Measurements from ENCODE around the gene SNAPC2.
A peak's percentile ranks its signal among the peaks of the same experiment; 100 is the strongest.

SNAPC2 gene

DNA sequence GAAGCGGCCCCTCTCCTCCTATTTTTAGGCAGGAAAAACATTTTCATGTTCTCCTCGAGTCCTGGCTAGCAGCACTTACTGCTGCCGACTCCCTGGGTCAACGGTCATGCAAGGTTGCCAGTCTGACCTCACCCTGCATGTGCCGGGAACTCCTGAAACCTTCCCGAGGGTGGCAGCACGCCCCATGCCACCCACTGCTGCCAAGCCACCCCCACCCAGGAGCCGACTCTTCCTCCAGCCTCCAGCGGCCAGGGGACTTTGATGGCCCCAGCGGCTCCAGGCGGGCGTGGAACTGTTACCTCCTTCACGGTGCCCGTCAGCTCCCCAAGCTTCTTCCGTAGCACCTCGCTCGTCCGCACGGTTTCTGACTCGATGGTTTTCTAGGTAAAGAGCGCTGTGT lies 14.6 kb downstream of the SNAPC2 start:
- TF ChIP-seq, protein P1, sequence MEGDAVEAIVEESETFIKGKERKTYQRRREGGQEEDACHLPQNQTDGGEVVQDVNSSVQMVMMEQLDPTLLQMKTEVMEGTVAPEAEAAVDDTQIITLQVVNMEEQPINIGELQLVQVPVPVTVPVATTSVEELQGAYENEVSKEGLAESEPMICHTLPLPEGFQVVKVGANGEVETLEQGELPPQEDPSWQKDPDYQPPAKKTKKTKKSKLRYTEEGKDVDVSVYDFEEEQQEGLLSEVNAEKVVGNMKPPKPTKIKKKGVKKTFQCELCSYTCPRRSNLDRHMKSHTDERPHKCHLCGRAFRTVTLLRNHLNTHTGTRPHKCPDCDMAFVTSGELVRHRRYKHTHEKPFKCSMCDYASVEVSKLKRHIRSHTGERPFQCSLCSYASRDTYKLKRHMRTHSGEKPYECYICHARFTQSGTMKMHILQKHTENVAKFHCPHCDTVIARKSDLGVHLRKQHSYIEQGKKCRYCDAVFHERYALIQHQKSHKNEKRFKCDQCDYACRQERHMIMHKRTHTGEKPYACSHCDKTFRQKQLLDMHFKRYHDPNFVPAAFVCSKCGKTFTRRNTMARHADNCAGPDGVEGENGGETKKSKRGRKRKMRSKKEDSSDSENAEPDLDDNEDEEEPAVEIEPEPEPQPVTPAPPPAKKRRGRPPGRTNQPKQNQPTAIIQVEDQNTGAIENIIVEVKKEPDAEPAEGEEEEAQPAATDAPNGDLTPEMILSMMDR (IDR thresholded peaks at IDR 0.05): no peak
- no peak for TF ChIP-seq ZFX (IDR thresholded peaks at IDR 0.05; ENCODE audit: borderline replicate concordance)

DNA sequence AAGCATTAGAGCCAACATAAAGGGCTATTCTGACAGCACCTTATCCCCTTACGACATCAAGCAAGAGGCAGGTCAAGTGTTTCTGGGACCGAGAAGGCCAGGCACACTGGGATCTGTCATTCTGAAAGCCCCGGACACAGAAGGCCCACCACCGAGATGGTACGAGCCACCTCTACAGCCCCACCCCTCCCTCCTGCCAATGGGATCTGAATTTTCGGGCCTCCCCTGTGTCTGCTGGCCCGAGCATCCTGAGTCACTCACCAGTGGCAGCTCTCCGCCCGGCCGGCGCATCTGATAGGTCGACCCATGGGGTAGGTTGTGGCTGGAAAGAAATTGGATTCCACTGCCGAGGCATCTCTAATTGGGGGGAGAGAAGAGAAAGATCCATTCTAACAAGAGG lies 20.7 kb downstream of the SNAPC2 start:
- TF ChIP-seq, protein P1 (IDR thresholded peaks at IDR 0.05): no peak
- no peak for TF ChIP-seq ZFX (IDR thresholded peaks at IDR 0.05; ENCODE audit: borderline replicate concordance)

More for the DNA sequence above, 14.6 kb downstream of the SNAPC2 start:
- no peak overlapping the region for H3K27ac ChIP-seq

DNA sequence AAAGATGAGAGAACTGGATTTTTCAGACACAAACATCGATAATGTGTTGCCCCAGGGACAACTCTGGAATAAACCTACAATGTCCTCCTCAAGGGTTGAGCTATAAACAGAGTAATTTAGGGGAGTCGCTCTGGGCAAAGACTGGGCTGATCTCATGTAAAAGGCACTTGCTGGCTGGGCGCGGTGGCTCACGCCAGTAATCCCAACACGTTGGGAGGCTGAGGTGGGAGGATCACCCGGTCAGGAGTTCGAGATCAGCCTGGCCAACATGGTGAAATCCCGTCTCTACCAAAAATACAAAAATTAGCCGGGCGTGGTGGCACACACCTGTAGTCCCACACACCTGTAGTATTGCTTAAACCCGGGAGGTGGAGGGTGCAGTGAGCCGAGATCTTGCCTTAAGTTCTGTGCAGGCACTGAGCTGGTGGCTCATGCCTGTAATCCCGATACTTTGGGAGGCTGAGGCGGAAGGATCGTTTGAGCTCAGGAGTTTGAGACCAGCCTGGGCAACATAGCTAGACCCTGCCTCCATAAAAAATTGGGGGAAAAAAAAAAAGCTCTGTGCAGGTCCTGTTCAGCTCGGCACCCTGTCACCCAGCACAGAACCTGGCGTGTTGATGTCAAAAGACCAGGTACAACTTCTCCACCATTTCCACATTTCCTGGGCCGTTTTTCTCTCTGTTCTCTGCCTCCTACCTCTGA lies 21.9 kb downstream of the SNAPC2 start:
- peak overlapping the region; percentile 84; the same call in 1 of the 2 replicates for H3K27ac ChIP-seq
- TF ChIP-seq, protein P1 (IDR thresholded peaks at IDR 0.05): no peak
- TF ChIP-seq ZFX (IDR thresholded peaks at IDR 0.05; ENCODE audit: borderline replicate concordance): no peak

More for the DNA sequence above, 20.7 kb downstream of the SNAPC2 start:
- no peak overlapping the region for H3K27ac ChIP-seq

DNA sequence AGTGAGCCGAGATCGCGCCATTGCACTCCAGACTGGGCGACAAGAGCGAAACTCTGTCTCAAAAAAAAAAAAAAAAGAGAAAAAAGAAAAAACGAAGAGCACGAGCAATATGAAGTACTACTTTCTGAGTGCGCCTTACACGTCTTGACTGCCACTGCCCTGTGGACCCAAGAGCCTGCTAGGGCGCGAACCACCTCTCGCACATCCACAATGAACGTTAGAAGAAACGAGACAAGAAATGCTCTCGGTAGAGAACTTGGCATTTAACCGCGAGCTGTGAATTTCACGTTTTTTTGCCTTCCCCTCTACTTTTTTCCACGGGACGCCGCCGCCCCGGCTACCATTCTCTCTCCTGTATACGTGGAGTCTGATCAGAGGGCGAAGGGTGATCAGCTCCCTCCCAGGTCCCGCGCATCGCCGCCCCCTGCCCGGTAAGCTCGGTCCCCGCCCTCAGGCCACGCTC lies 22.9 kb downstream of the SNAPC2 start:
- peak overlapping the region; percentile 84 for H3K27ac ChIP-seq
- no peak for TF ChIP-seq ZFX (IDR thresholded peaks at IDR 0.05; ENCODE audit: borderline replicate concordance)
- TF ChIP-seq, protein P1 (IDR thresholded peaks at IDR 0.05): no peak

DNA sequence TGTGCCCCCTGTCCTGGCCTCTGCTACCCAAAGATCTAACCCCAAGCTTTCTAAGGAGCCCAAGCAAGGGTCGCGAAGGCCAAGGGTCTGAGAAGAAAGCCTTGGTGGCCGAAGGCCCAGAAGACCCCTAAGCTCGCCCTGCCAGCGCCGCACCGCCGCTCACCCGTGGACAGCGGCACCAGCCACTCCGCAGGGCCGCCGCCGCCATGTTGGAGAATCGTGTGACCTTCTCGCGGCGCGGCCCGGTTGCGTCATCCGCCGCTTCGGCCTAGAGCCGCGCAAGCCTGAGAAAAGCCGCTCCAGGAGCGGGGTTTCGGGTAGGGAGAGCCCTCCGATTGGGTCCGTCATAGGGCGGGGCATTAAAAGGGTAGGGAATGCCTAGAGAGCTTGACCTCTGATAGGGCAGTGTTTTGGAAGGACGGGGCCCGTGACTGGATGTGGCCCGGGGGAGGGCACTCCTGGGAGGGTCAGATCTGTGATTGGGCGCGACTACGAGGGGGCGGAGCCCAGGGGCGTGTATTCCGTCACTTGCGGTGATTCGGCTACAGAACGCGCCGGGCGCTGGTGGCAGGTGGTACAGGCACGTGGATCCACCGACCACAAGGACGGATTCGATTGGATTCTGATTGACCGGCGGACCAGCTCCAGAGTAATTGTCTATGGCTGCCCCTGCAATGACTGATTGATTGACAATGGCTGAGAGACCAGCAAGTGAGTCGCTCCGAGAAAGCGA lies 23.5 kb downstream of the SNAPC2 start, which contains the start of gene TIMM44:
Gene TIMM44, minus strand, starts transcription at position 223 of the 733 bp plus-strand sequence. Its CDS starts 15 bp downstream, at position 208.
- TF ChIP-seq ZFX (IDR thresholded peaks at IDR 0.05; ENCODE audit: borderline replicate concordance): no peak
- TF ChIP-seq, protein P1 (IDR thresholded peaks at IDR 0.05): no peak
- H3K27ac ChIP-seq: peak within 1 kb of the TSS; percentile 84

DNA sequence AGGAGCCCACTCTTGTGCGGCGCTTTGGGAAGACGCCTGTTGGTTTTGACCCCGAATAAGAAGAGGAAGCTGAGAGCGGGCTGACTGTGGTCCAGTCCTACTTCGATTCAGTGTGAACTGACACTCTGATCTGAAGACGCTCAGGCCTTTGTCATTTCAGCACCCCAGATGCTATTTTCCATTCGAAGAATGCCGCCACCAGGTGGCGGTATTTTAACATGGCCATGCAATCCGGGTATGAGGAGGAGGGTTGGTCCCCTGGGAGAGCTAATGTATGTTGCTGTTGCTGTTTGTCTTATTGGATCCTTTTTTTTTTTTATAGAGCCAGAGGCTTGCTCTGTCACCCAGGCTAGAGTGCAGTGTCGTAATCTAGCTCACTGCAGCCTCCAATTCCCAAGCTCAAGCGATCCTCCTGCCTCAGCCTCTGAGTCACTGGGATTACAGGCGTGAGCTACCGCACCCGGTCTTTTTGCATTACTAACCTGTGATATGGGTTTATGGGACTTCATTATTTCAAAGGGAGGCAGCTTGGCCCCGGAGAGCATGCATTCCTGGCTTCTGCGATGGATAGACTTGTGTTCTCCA lies 24.1 kb downstream of the SNAPC2 start:
- peak overlapping the region; percentile 84 for H3K27ac ChIP-seq
- TF ChIP-seq ZFX (IDR thresholded peaks at IDR 0.05; ENCODE audit: borderline replicate concordance): no peak
- TF ChIP-seq, protein P1 (IDR thresholded peaks at IDR 0.05): peak; percentile 92
